ENCODE data around the gene BCAS3. TPM values are rescaled to one million over a fixed set of nuclear protein-coding genes. Genes with fewer than 3 reads are reported as not detected.

Gene BCAS3
- total RNA-seq, 1 donor from 2014 or later: 75.9 TPM

DNA sequence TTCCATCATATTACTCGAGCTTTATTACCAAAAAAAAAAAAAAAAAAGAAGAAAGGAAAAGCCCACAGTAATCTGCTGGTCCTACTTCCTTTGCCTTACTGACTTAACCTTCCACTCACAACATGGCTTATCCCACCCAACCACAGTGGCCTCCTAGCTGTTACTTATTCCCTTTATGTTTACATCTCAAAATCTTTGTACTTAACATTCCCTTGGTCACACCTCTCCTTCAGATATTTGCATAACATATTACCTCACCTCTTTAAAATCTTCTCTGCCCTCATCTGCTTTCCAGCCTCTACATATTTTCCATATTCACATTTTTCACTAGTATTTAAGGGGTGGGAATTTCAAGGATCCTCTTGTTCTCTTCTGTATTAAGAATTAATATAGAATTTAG, 395.0 kb downstream of the BCAS3 start:
- Histone ChIP-seq H3K27me3 (no peaks in the 10 kb centered on the region), H3K4me3 (no peak overlapping the region), H3K36me3 (no peaks in the 10 kb centered on the region), H3K27ac (no peak overlapping the region), H3K4me1 (no peaks in the 10 kb centered on the region), H3K9me3 (no peaks in the 10 kb centered on the region)
- no peak for TF ChIP-seq CTCF (IDR thresholded peaks at IDR 0.05)
- intact Hi-C loops (cut with DNase I): no loop called here
- no peak for DNase-seq (ENCODE audit: low spot score in 2 of 2)

DNA sequence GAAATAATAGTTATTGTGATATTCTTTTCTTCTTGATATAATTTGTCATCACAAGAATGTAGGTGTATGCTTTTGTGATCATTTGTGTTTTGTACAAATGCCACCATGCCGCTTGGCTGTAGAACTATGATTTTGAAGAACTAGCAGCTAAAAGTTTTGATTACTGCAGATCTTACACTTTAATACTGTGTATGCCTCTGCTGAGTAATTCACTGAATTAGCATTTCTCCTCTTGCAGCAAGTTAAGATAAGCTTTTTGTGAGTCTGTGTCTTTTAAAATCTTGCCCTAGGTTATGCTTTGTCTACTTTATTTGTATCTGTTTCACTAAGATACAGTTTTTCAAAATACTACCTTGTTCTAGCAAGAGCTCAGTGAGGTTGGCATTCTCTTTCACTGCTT, 395.5 kb downstream of the BCAS3 start:
- DNase-seq (ENCODE audit: low spot score in 2 of 2): no peak
- no peak overlapping the region for H3K4me3 ChIP-seq
- no peaks in the 10 kb centered on the region for H3K36me3 ChIP-seq
- TF ChIP-seq CTCF (IDR thresholded peaks at IDR 0.05): no peak
- no peak overlapping the region for H3K27ac ChIP-seq
- no peaks in the 10 kb centered on the region for H3K9me3 ChIP-seq
- no peaks in the 10 kb centered on the region for H3K4me1 ChIP-seq
- intact Hi-C loops (cut with DNase I): no loop called here
- H3K27me3 ChIP-seq: no peaks in the 10 kb centered on the region

DNA sequence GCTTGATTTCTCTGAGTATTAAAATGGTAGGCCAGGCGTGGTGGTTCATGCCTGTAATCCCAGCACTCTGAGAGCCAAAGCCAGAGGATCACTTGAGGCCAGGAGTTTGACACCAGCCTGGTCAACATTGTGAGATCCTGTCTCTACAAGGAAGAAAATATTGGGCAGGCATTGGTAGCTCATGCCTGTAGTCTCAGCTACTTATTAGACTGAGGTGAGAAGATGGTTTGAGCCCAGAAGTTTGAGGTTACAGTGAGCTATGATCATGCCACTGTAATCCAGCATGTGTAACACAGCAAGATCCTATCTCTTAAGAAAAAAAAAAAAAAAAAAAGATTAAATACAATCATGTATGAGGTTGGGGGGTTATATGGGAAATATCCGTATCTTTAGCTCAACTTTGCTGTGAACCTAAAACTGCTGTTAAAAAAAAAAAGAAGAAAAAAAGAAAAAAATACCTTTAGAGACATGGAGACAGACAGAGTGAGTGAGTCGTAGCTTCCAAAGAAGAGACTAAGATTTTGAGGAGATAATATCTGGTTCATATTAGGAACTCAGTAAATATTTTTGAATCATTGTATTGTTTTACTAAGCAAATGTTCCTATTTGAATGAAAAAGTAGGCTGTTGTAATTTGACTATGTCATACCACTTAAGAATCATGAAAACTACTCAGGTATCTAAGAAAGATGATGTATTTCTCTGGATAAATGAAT, 396.3 kb downstream of the BCAS3 start:
- Histone ChIP-seq H3K4me3 (no peak overlapping the region), H3K27me3 (no peaks in the 10 kb centered on the region), H3K27ac (no peak overlapping the region), H3K9me3 (no peaks in the 10 kb centered on the region), H3K36me3 (no peaks in the 10 kb centered on the region), H3K4me1 (no peaks in the 10 kb centered on the region)
- intact Hi-C loops (cut with DNase I): no loop called here
- no peak for DNase-seq (ENCODE audit: low spot score in 2 of 2)
- TF ChIP-seq CTCF (IDR thresholded peaks at IDR 0.05): no peak

GRCh38 chr17:61075988-61076387, 398.3 kb downstream of the BCAS3 start:
- intact Hi-C loops (cut with DNase I): no loop called here
- H3K9me3 ChIP-seq: no peaks in the 10 kb centered on the region
- TF ChIP-seq CTCF (IDR thresholded peaks at IDR 0.05): no peak
- no peaks in the 10 kb centered on the region for H3K27me3 ChIP-seq
- no peak overlapping the region for H3K4me3 ChIP-seq
- H3K4me1 ChIP-seq: no peaks in the 10 kb centered on the region
- H3K27ac ChIP-seq: peak overlapping the region; percentile 3 to 30
- no peak for DNase-seq (ENCODE audit: low spot score in 2 of 2)
- H3K36me3 ChIP-seq: no peaks in the 10 kb centered on the region

GRCh38 chr17:61076621-61077031, 399.0 kb downstream of the BCAS3 start:
- H3K27ac ChIP-seq: peak overlapping the region; percentile 3 to 30
- no peak for DNase-seq (ENCODE audit: low spot score in 2 of 2)
- H3K4me3 ChIP-seq: no peak overlapping the region
- intact Hi-C loops (cut with DNase I): no loop called here
- no peaks in the 10 kb centered on the region for H3K9me3 ChIP-seq
- no peak for TF ChIP-seq CTCF (IDR thresholded peaks at IDR 0.05)
- no peaks in the 10 kb centered on the region for H3K27me3 ChIP-seq
- no peaks in the 10 kb centered on the region for H3K4me1 ChIP-seq
- no peaks in the 10 kb centered on the region for H3K36me3 ChIP-seq

DNA sequence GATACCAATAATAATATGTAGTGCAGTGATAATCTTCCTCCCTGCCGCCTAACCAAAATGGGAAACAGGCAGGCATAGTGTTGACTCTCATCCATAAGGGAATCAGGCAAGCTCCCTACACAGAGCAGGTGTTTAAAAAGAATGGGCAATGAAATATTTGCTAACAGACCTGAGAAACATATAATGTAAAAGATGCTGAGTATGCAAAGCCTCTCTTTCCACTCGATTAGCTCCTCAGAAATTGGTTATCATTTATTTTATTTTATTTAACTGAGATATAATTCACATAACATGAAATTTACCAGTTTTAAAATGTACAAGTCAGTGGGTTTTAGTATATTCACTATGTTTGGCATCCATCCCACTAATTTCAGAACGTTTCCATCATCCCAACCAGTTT, 404.3 kb downstream of the BCAS3 start:
- Histone ChIP-seq H3K27me3 (no peaks in the 10 kb centered on the region), H3K27ac (no peak overlapping the region), H3K9me3 (no peaks in the 10 kb centered on the region), H3K4me1 (no peaks in the 10 kb centered on the region), H3K4me3 (no peak overlapping the region), H3K36me3 (no peaks in the 10 kb centered on the region)
- TF ChIP-seq CTCF (IDR thresholded peaks at IDR 0.05): no peak
- intact Hi-C loops (cut with DNase I): no loop called here
- DNase-seq (ENCODE audit: low spot score in 2 of 2): no peak
